Measurements from ENCODE around the gene GPD2.
"Not testable (repeated sequence)": the region's sequence is repeated elsewhere in the genome, so short reads cannot be mapped to it uniquely, and the experiment has no call there.

Gene GPD2

DNA sequence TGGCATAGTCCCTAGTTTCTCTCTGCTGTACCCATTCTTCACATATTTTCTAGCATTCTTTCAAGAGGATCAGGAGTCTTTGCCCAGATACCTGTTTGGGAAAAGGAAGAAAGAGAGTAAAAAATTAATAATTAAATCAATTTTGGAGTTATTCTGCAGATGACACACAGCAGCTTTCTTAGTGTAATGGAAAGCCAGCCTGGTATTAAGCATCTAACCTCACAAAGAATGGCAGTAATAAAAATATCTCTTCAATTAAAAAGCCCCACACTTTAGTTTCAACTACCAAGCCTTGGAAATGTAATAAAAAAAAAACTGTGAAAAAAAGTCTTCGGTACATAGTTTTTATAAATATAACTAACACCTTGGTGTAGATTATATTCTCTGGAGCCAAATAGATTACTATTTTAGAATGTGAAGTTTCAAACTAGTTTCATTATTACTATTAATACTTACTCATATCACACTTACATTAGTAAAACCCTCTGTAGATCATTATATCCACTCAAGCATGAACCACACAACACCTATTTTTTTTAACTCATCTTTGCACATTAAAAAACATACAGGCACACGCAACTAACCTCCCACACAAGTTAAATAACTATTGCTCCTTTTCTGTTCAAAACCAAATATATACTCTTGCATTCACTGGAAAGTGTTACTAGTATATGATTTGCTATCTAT, 90.9 kb downstream of the GPD2 start:
- Histone ChIP-seq H3K9ac (ENCODE audit: low read depth, low read length) (no peak overlapping the region), H3K4me3 (ENCODE audit: low read depth in 1 of 2, low read length in 2 of 2) (no peak overlapping the region), H3K27me3 (ENCODE audit: insufficient read depth, low read length, poor library complexity) (no peaks in the 10 kb centered on the region), H3K36me3 (ENCODE audit: insufficient read depth, low read length) (no peaks in the 10 kb centered on the region), H3K4me1 (ENCODE audit: insufficient read depth, low read length) (no peaks in the 10 kb centered on the region), H3K79me2 (ENCODE audit: insufficient read depth, low read length) (no peaks in the 10 kb centered on the region), H4K20me1 (ENCODE audit: insufficient read depth, low read length) (no peaks in the 10 kb centered on the region), H2AFZ (ENCODE audit: low read depth, low read length) (no peak overlapping the region), H3K9me3 (ENCODE audit: insufficient read depth, low read length, severe bottlenecking) (no peaks in the 10 kb centered on the region), H3K4me2 (ENCODE audit: insufficient read depth, low read length) (no peak overlapping the region), H3K27ac (ENCODE audit: low read length) (no peak overlapping the region)
- TF ChIP-seq EZH2 (IDR thresholded peaks at IDR 0.05; ENCODE audit: borderline replicate concordance, low read depth, low read length, severe bottlenecking), result no peak
- TF ChIP-seq, protein P1, sequence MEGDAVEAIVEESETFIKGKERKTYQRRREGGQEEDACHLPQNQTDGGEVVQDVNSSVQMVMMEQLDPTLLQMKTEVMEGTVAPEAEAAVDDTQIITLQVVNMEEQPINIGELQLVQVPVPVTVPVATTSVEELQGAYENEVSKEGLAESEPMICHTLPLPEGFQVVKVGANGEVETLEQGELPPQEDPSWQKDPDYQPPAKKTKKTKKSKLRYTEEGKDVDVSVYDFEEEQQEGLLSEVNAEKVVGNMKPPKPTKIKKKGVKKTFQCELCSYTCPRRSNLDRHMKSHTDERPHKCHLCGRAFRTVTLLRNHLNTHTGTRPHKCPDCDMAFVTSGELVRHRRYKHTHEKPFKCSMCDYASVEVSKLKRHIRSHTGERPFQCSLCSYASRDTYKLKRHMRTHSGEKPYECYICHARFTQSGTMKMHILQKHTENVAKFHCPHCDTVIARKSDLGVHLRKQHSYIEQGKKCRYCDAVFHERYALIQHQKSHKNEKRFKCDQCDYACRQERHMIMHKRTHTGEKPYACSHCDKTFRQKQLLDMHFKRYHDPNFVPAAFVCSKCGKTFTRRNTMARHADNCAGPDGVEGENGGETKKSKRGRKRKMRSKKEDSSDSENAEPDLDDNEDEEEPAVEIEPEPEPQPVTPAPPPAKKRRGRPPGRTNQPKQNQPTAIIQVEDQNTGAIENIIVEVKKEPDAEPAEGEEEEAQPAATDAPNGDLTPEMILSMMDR (IDR thresholded peaks at IDR 0.05; ENCODE audit: borderline replicate concordance, extremely low read depth, low read length, poor library complexity, severe bottlenecking), result no peak
- DNase-seq (no peak), ATAC-seq (ENCODE audit: insufficient read depth, low read depth) (no peak)

DNA sequence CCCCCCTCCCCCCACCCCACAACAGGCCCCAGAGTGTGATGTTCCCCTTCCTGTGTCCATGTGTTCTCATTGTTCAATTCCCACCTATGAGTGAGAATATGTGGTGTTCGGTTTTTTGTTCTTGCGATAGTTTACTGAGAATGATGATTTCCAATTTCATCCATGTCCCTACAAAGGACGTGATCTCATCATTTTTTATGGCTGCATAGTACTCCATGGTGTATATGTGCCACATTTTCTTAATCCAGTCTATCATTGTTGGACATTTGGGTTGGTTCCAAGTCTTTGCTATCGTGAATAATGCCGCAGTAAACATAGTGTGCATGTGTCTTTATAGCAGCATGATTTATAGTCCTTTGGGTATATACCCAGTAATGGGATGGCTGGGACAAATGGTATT, 92.4 kb downstream of the GPD2 start:
- not testable (repeated sequence) for H3K9ac ChIP-seq (ENCODE audit: low read depth, low read length); H3K27me3 ChIP-seq (ENCODE audit: insufficient read depth, low read length, poor library complexity); H3K4me2 ChIP-seq (ENCODE audit: insufficient read depth, low read length); ATAC-seq (ENCODE audit: insufficient read depth, low read depth); H3K4me3 ChIP-seq (ENCODE audit: low read depth in 1 of 2, low read length in 2 of 2); H3K4me1 ChIP-seq (ENCODE audit: insufficient read depth, low read length); H3K9me3 ChIP-seq (ENCODE audit: insufficient read depth, low read length, severe bottlenecking); DNase-seq; H4K20me1 ChIP-seq (ENCODE audit: insufficient read depth, low read length); H2AFZ ChIP-seq (ENCODE audit: low read depth, low read length); H3K27ac ChIP-seq (ENCODE audit: low read length); H3K36me3 ChIP-seq (ENCODE audit: insufficient read depth, low read length); H3K79me2 ChIP-seq (ENCODE audit: insufficient read depth, low read length)

DNA sequence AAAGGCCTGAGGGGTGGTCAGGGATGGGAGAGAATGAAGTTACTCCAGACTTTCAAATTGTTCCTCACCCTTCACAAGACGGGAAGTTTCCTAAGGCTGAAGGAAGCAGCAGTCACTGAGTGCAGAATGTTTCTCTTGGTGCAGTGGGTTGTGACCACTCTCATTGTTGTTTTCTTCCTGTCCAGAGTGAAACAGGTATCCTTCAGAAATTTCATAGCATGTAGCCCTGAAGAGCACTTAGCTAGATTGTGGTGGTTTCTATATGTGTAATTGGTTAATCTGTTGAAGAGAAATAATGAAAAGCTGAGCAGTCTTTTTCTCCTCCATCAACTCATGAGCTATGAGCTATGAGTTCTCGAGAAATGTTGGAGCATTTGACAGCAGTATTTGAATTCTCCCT, 96.8 kb downstream of the GPD2 start:
- no peaks in the 10 kb centered on the region for H3K4me1 ChIP-seq (ENCODE audit: insufficient read depth, low read length)
- H3K27ac ChIP-seq (ENCODE audit: low read length), result no peak overlapping the region
- H4K20me1 ChIP-seq (ENCODE audit: insufficient read depth, low read length), result no peaks in the 10 kb centered on the region
- DNase-seq (no peak), ATAC-seq (ENCODE audit: insufficient read depth, low read depth) (no peak)
- no peak for TF ChIP-seq EZH2 (IDR thresholded peaks at IDR 0.05; ENCODE audit: borderline replicate concordance, low read depth, low read length, severe bottlenecking)
- TF ChIP-seq, protein P1 (IDR thresholded peaks at IDR 0.05; ENCODE audit: borderline replicate concordance, extremely low read depth, low read length, poor library complexity, severe bottlenecking), result no peak
- H3K9me3 ChIP-seq (ENCODE audit: insufficient read depth, low read length, severe bottlenecking), result peaks cover 7% of the 10 kb centered on the region
- H3K4me3 ChIP-seq (ENCODE audit: low read depth in 1 of 2, low read length in 2 of 2), result no peak overlapping the region
- no peaks in the 10 kb centered on the region for H3K79me2 ChIP-seq (ENCODE audit: insufficient read depth, low read length)
- no peaks in the 10 kb centered on the region for H3K36me3 ChIP-seq (ENCODE audit: insufficient read depth, low read length)
- no peak overlapping the region for H2AFZ ChIP-seq (ENCODE audit: low read depth, low read length)
- no peaks in the 10 kb centered on the region for H3K27me3 ChIP-seq (ENCODE audit: insufficient read depth, low read length, poor library complexity)
- no peak overlapping the region for H3K4me2 ChIP-seq (ENCODE audit: insufficient read depth, low read length)
- no peak overlapping the region for H3K9ac ChIP-seq (ENCODE audit: low read depth, low read length)

DNA sequence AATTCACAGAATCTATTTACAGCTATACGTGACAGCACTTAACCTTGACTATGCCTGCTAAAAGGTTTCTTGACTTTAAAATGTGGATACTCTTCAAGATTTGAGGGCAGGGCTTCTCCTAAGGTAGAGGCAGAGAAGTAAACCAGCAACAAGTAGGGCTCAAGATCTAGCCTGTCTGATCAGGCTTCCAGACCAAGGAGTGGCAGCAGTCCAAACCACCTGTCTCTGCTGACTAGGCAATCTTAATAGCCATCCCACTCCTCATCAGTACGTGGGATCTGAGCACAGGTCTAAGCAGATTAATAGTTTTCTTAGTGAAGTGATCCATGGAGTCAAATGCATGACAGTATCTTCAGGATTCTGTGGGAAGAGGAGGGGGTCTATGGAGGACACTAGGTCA, 100.4 kb downstream of the GPD2 start:
- H3K4me2 ChIP-seq (ENCODE audit: insufficient read depth, low read length), result no peak overlapping the region
- ATAC-seq (ENCODE audit: insufficient read depth, low read depth) (no peak), DNase-seq (no peak)
- H3K4me1 ChIP-seq (ENCODE audit: insufficient read depth, low read length), result no peaks in the 10 kb centered on the region
- no peak overlapping the region for H3K27ac ChIP-seq (ENCODE audit: low read length)
- no peak overlapping the region for H2AFZ ChIP-seq (ENCODE audit: low read depth, low read length)
- H3K9ac ChIP-seq (ENCODE audit: low read depth, low read length), result no peak overlapping the region
- H3K4me3 ChIP-seq (ENCODE audit: low read depth in 1 of 2, low read length in 2 of 2), result no peak overlapping the region
- no peaks in the 10 kb centered on the region for H3K36me3 ChIP-seq (ENCODE audit: insufficient read depth, low read length)
- no peaks in the 10 kb centered on the region for H3K79me2 ChIP-seq (ENCODE audit: insufficient read depth, low read length)
- H4K20me1 ChIP-seq (ENCODE audit: insufficient read depth, low read length), result no peaks in the 10 kb centered on the region
- H3K9me3 ChIP-seq (ENCODE audit: insufficient read depth, low read length, severe bottlenecking), result peaks cover 7% of the 10 kb centered on the region
- H3K27me3 ChIP-seq (ENCODE audit: insufficient read depth, low read length, poor library complexity), result no peaks in the 10 kb centered on the region
- no peak for TF ChIP-seq EZH2 (IDR thresholded peaks at IDR 0.05; ENCODE audit: borderline replicate concordance, low read depth, low read length, severe bottlenecking)
- TF ChIP-seq, protein P1 (IDR thresholded peaks at IDR 0.05; ENCODE audit: borderline replicate concordance, extremely low read depth, low read length, poor library complexity, severe bottlenecking), result no peak

Data from DND-41 (cell line).